OCI-LY1 (cell line): ENCODE measurements around the gene TRIM67.

ENCODE experiments used
- H2AFZ ChIP-seq: fragments of 200-600 bp; sonication (generic), shearing (Covaris generic); 2 replicates; pipeline ENCODE4 v1.6.0; 2014; ENCODE audit warnings: antibody characterized with exemption, mild to moderate bottlenecking, low read length
- H3F3A ChIP-seq: fragments of 200-600 bp; sonication (generic), shearing (Covaris generic); 2 replicates; pipeline ENCODE4 v1.6.0; 2014; ENCODE audit warnings: mild to moderate bottlenecking, antibody characterized with exemption, low read length, moderate library complexity; ENCODE audit not compliant: insufficient read depth
- H3K27ac ChIP-seq: fragments of 200-600 bp; sonication (generic); 2 replicates; pipeline ENCODE4 v1.5.1; 2014; ENCODE audit warnings: low read length, mixed run types, mild to moderate bottlenecking, low read depth; ENCODE audit not compliant: poor library complexity, severe bottlenecking
- H3K27me3 ChIP-seq: fragments of 200-600 bp; sonication (generic); 2 replicates; pipeline ENCODE4 v1.6.0; 2014; ENCODE audit warnings: antibody characterized with exemption, mild to moderate bottlenecking, low read length, moderate library complexity; ENCODE audit not compliant: insufficient read depth
- H3K36me3 ChIP-seq: fragments of 200-600 bp; sonication (generic); 2 replicates; pipeline ENCODE4 v1.6.1; 2014; ENCODE audit warnings: mild to moderate bottlenecking, antibody characterized with exemption, low read length, moderate library complexity, mixed read lengths; ENCODE audit not compliant: insufficient read depth
- H3K4me1 ChIP-seq: fragments of 200-600 bp; sonication (generic); 2 replicates; pipeline ENCODE4 v1.5.1; 2014; ENCODE audit warnings: mild to moderate bottlenecking, low read length, moderate library complexity; ENCODE audit not compliant: insufficient read depth, severe bottlenecking
- H3K4me2 ChIP-seq: fragments of 200-600 bp; sonication (generic), shearing (Covaris generic); 2 replicates; pipeline ENCODE4 v1.6.1; 2014; ENCODE audit warnings: low read length
- H3K4me3 ChIP-seq: fragments of 200-600 bp; sonication (generic); 2 replicates; pipeline ENCODE4 v1.5.1; 2014; ENCODE audit warnings: low read length, low read depth, mild to moderate bottlenecking, mixed read lengths; ENCODE audit not compliant: poor library complexity, severe bottlenecking
- H3K79me2 ChIP-seq: fragments of 200-600 bp; shearing (Covaris generic); 2 replicates; pipeline ENCODE4 v1.6.1; 2016; ENCODE audit warnings: mixed run types, low read length, mixed read lengths; ENCODE audit not compliant: insufficient read depth
- H3K9ac ChIP-seq: fragments of 200-600 bp; sonication (generic), shearing (Covaris generic); 2 replicates; pipeline ENCODE4 v1.6.1; 2014; ENCODE audit warnings: mild to moderate bottlenecking, low read length, mixed read lengths
- H3K9me2 ChIP-seq: fragments of 200-600 bp; sonication (generic), shearing (Covaris generic); 2 replicates; pipeline ENCODE4 v1.6.1; 2014; ENCODE audit warnings: low read depth, mild to moderate bottlenecking, low read length, mixed read lengths
- H3K9me3 ChIP-seq: fragments of 200-600 bp; shearing (Covaris generic); 2 replicates; pipeline ENCODE4 v1.6.1; 2014; ENCODE audit warnings: low read length, mixed read lengths
- H4K20me1 ChIP-seq: fragments of 200-600 bp; sonication (generic), shearing (Covaris generic); 2 replicates; pipeline ENCODE4 v1.6.0; 2016; ENCODE audit warnings: mild to moderate bottlenecking, low read length; ENCODE audit not compliant: insufficient read depth
- EZH2 ChIP-seq: fragments of 200-600 bp; sonication (generic), shearing (Covaris generic); IDR thresholded peaks from 2 replicates; pipeline ENCODE4 v1.8.0; 2017; ENCODE audit warnings: borderline replicate concordance, mixed run types, mild to moderate bottlenecking, antibody characterized with exemption, low read length, moderate library complexity, mixed read lengths
- TF ChIP-seq, protein P1 (sequence below): fragments of 200-600 bp; sonication (generic), shearing (Covaris generic); IDR thresholded peaks from 2 replicates; pipeline ENCODE4 v1.5.1; 2017; ENCODE audit warnings: mild to moderate bottlenecking, antibody characterized with exemption, low read length, moderate library complexity, mixed read lengths

The TRIM67 gene

DNA sequence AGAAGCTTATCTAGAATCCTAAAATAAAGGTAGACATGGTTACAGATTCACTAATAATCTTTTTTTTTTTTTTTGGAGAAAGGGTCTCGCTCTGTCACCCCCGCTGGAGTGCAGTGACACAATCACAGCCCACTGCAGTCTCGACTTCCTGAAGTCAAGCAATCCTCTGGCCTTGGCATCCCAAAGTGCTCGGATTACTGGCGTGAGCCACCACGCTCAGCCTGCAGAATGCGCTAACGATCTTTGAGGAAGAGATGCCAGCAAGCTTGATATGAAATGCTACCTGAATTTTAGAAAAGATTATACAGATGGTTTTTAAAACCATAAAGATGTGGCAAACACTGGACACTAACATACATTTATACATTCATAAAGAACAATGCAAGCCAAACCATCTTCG lies 75.1 kb downstream of the TRIM67 start:
- H3K9ac ChIP-seq, result no peak overlapping the region
- H3K79me2 ChIP-seq, result peaks cover 24% of the 10 kb centered on the region
- peaks cover 24% of the 10 kb centered on the region for H3K4me1 ChIP-seq
- no peaks in the 10 kb centered on the region for H4K20me1 ChIP-seq
- H3K27ac ChIP-seq, result no peak overlapping the region
- H3K9me2 ChIP-seq, result no peaks in the 10 kb centered on the region
- H3K9me3 ChIP-seq, result no peaks in the 10 kb centered on the region
- H3K4me3 ChIP-seq, result no peak overlapping the region
- no peaks in the 10 kb centered on the region for H3F3A ChIP-seq
- no peak overlapping the region for H3K4me2 ChIP-seq
- TF ChIP-seq, protein P1, sequence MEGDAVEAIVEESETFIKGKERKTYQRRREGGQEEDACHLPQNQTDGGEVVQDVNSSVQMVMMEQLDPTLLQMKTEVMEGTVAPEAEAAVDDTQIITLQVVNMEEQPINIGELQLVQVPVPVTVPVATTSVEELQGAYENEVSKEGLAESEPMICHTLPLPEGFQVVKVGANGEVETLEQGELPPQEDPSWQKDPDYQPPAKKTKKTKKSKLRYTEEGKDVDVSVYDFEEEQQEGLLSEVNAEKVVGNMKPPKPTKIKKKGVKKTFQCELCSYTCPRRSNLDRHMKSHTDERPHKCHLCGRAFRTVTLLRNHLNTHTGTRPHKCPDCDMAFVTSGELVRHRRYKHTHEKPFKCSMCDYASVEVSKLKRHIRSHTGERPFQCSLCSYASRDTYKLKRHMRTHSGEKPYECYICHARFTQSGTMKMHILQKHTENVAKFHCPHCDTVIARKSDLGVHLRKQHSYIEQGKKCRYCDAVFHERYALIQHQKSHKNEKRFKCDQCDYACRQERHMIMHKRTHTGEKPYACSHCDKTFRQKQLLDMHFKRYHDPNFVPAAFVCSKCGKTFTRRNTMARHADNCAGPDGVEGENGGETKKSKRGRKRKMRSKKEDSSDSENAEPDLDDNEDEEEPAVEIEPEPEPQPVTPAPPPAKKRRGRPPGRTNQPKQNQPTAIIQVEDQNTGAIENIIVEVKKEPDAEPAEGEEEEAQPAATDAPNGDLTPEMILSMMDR, result no peak
- no peak for TF ChIP-seq EZH2
- H3K27me3 ChIP-seq, result no peaks in the 10 kb centered on the region
- no peak overlapping the region for H2AFZ ChIP-seq
- H3K36me3 ChIP-seq, result peaks cover 47% of the 10 kb centered on the region

DNA sequence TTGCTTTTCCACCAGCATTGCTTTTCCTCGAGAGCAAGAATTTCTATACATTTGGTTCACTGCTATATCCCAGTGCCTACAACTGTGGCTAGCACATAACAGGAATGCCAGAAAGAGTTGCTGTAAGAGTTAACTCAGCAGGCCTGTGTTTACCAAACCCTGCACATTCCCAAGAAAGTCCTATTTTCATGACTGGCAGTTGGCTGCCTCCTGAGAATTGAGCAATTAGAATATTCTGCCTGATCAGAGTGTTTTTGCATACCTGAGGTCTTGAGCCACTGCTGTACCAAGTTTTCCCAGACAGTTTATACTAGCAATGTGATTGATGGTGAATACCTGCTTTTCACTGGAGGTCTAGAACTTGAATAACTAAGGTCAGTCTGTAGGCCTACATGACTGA lies 76.4 kb downstream of the TRIM67 start:
- Histone ChIP-seq H3K9me2 (no peaks in the 10 kb centered on the region), H3F3A (no peaks in the 10 kb centered on the region), H4K20me1 (no peaks in the 10 kb centered on the region), H2AFZ (no peak overlapping the region), H3K4me3 (no peak overlapping the region), H3K79me2 (peaks cover 37% of the 10 kb centered on the region), H3K9ac (no peak overlapping the region), H3K27ac (no peak overlapping the region), H3K4me1 (peaks cover 30% of the 10 kb centered on the region), H3K36me3 (peaks cover 47% of the 10 kb centered on the region), H3K4me2 (no peak overlapping the region), H3K27me3 (no peaks in the 10 kb centered on the region), H3K9me3 (no peaks in the 10 kb centered on the region)
- TF ChIP-seq, protein P1, result no peak
- TF ChIP-seq EZH2, result no peak

DNA sequence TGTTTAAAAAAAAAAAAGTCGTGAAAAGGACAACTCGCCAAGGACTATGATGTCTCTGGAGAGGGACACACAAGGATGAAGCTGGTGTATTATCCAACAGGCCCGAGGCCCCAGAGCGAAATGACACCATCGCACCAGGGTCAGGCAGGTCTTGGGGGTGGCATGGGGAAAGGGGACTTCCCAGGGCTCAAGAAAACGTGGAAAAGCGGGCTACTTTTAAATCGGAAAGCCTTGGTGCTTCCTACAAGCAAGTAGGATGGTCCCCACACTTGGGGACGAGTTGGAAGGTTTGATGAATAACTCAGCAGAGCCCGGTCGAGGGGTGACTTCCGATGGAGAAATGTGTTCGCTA lies 78.6 kb downstream of the TRIM67 start:
- Histone ChIP-seq H3K27ac (peak overlapping the region; percentile 32), H3F3A (no peaks in the 10 kb centered on the region), H3K4me1 (peaks cover 30% of the 10 kb centered on the region), H3K4me3 (peak overlapping the region; percentile 98), H3K79me2 (peaks cover 55% of the 10 kb centered on the region), H2AFZ (0 out of 2 replicates have a peak overlapping the region, but pooled peaks have one; percentile 18), H3K9ac (peak overlapping the region; percentile 97), H3K9me2 (no peaks in the 10 kb centered on the region), H3K27me3 (no peaks in the 10 kb centered on the region), H3K36me3 (peaks cover 47% of the 10 kb centered on the region), H3K4me2 (peak overlapping the region; percentile 93), H4K20me1 (no peaks in the 10 kb centered on the region), H3K9me3 (no peaks in the 10 kb centered on the region)
- TF ChIP-seq, protein P1, result no peak
- no peak for TF ChIP-seq EZH2
